GM10248 (cell line): ENCODE data around the gene FBXW9.

Experiments used
- CTCF ChIA-PET: fragments of 300-600 bp; sonication (Branson Sonifier 250); formaldehyde crosslinking; extraction: SDS; loops from one replicate; lab custom pipeline; 2021; ENCODE audit warnings: antibody characterized with exemption; lab: Yijun Ruan, JAX
- POLR2A ChIA-PET: fragments of 350-650 bp; sonication (Branson Sonifier 250); formaldehyde crosslinking; extraction: SDS; loops from one replicate; lab custom pipeline; 2020; ENCODE audit warnings: antibody characterized with exemption; lab: Yijun Ruan, JAX
- DNase-seq: peaks from one replicate; pipeline ENCODE4 v3.0.0; 2012; ENCODE audit errors: extremely low spot score
- CTCF ChIP-seq: IDR thresholded peaks from 2 replicates; pipeline ENCODE4 v1.5.1; 2012; ENCODE audit warnings: mild to moderate bottlenecking, low read depth; ENCODE audit errors: extremely low read depth, missing control alignments, control extremely low read depth

The FBXW9 gene

DNA sequence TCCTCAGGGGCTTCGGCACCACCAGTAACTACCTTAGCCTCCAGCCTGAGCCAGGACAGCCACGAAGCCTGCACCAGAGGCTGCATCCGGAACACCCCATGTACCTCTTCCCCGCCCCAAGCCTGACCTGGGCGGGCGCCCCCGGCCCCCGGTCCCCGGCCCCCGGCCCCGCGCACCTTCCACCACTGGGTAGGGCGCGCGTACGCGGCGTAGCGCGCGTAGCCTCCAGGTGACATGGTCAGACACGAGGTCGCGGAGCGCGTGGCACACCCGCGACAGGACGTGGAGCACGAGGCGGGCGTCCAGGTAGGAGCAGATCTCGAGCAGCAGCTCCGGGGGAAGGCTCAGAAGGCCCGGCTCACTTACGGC is 450 bp downstream of the FBXW9 start:
- no peak for DNase-seq
- ChIA-PET POLR2A (interaction anchor here (0.8 to 1.8 kb wide), 2 partner anchors 10 to 82 kb away, joined by 3 to 17 read pairs; no protein-coding TSS in a partner anchor), CTCF (interaction anchor here (1.1 to 2.0 kb wide), 3 partner anchors 10 to 122 kb away, joined by 3 to 6 read pairs (median 3); no protein-coding TSS in a partner anchor)
- no peak for TF ChIP-seq CTCF

- no peak for DNase-seq
- POLR2A ChIA-PET, result interaction anchor here (1.8 kb wide), 1 partner anchor 10 kb away, joined by 17 read pairs; no protein-coding TSS in a partner anchor
- no peak for TF ChIP-seq CTCF
- CTCF ChIA-PET, result interaction anchor here (1.0 to 2.0 kb wide), 3 partner anchors 10 to 101 kb away, joined by 3 to 6 read pairs (median 4); no protein-coding TSS in a partner anchor
These were observed 917 bp downstream of the FBXW9 start for GRCh38 chr19:12695514-12695913.

DNA sequence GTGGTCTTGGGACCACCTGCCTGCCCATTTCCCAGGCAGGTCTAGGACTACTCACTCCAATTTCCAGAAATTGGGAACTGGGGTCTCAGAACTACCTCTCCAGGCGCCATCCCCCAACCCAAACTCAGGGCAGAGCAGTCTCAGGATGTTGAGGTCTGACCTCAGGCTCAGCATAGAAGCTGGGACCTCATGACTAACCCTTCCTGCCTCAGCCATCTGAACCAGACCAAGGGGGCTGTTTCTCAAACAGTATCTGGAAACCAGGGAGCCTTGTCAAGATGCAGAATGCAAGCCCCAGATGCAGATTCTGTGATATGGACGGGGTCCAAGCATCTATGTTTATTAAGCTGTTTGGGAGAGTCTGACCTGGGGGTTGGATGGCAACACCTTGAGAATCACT is 1.3 kb downstream of the FBXW9 start:
- ChIA-PET CTCF (interaction anchor here (1.0 to 2.0 kb wide), 3 partner anchors 10 to 101 kb away, joined by 3 to 6 read pairs (median 4); no protein-coding TSS in a partner anchor), POLR2A (interaction anchor here (1.8 kb wide), 1 partner anchor 9 kb away, joined by 17 read pairs; no protein-coding TSS in a partner anchor)
- DNase-seq, result no peak
- no peak for TF ChIP-seq CTCF

- TF ChIP-seq CTCF, result no peak
- CTCF ChIA-PET, result interaction anchor here (1.0 to 1.1 kb wide), 2 partner anchors 23 to 102 kb away, joined by 3 to 4 read pairs; no protein-coding TSS in a partner anchor
- POLR2A ChIA-PET, result interaction anchor here (1.8 kb wide), 1 partner anchor 9 kb away, joined by 17 read pairs; no protein-coding TSS in a partner anchor
- no peak for DNase-seq
These were observed 1.8 kb downstream of the FBXW9 start for GRCh38 chr19:12694641-12695040.

DNA sequence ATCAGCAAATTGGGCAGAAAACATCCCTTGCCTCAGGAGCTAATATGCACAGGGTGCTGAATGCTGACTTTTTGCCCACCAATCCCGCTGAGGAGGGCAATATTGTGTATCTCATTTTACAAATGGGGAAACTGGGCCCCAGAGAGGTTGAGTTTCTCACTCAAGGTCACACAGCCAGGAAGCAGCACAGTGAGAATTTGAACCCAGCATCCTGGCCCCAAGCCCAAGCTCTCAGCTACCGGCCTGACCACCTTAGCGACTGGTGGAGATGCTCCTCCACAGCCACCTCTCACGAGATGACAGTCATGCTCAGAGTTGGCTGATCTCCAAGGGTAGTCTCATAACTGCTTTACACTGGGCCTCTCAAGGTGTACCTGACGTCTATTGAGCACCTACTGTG is 3.5 kb downstream of the FBXW9 start:
- ChIA-PET CTCF (interaction anchor here (0.8 to 1.1 kb wide), 2 partner anchors 15 to 16 kb away, joined by 3 read pairs; no protein-coding TSS in a partner anchor), POLR2A (no interaction called here)
- TF ChIP-seq CTCF, result no peak
- DNase-seq, result no peak

- ChIA-PET POLR2A (no interaction called here), CTCF (interaction anchor here (0.9 kb wide), 1 partner anchor 12 kb away, joined by 6 read pairs; no protein-coding TSS in a partner anchor)
- TF ChIP-seq CTCF, result no peak
- no peak for DNase-seq
These were observed 6.7 kb downstream of the FBXW9 start for GRCh38 chr19:12689581-12690216.
